Stimulated activated CD4-positive, alpha-beta T cell treated with anti-CD3 and anti-CD28 coated beads, TNF-alpha, amount 100 ng/mL, for 24 hours (primary cell): ENCODE measurements around the gene CCNB3.

Experiments
- DNase-seq, 3 experiments: peaks; one replicate each; pipeline ENCODE4 v3.0.0-alpha.2; 2020; ENCODE audit warnings: low read depth in 3 of 3

The CCNB3 gene

GRCh38 chrX:50375481-50376267 lies 171.1 kb downstream of the CCNB3 start:
- DNase-seq: no peak

- no peak for DNase-seq
Measured at GRCh38 chrX:50381729-50382415, 177.3 kb downstream of the CCNB3 start.

GRCh38 chrX:50386520-50386919 lies 182.0 kb downstream of the CCNB3 start:
- no peak for DNase-seq

GRCh38 chrX:50393902-50394301 lies 189.3 kb downstream of the CCNB3 start:
- no peak for DNase-seq
